IPS-18a (cell line): ENCODE data around the gene IGSF9B.

ENCODE experiments used
- H3K27ac ChIP-seq: one replicate; pipeline ENCODE4 v1.5.1; 2013; ENCODE audit warnings: low read length
- H3K27me3 ChIP-seq: one replicate; pipeline ENCODE4 v1.6.1; 2013; ENCODE audit warnings: mild to moderate bottlenecking, low read length; ENCODE audit not compliant: control insufficient read depth, insufficient read depth
- H3K36me3 ChIP-seq: one replicate; pipeline ENCODE4 v1.6.1; 2013; ENCODE audit warnings: low read depth, low read length; ENCODE audit not compliant: control insufficient read depth
- H3K4me1 ChIP-seq: one replicate; pipeline ENCODE4 v1.6.1; 2013; ENCODE audit warnings: low read depth, low read length; ENCODE audit not compliant: control insufficient read depth
- H3K4me3 ChIP-seq: one replicate; pipeline ENCODE4 v1.5.1; 2013; ENCODE audit warnings: low read length
- H3K9ac ChIP-seq: one replicate; pipeline ENCODE4 v1.6.1; 2013; ENCODE audit warnings: mild to moderate bottlenecking, low read length, moderate library complexity
- H3K9me3 ChIP-seq: one replicate; pipeline ENCODE4 v1.6.1; 2013; ENCODE audit warnings: low read depth, low read length; ENCODE audit not compliant: control insufficient read depth

Gene IGSF9B

DNA sequence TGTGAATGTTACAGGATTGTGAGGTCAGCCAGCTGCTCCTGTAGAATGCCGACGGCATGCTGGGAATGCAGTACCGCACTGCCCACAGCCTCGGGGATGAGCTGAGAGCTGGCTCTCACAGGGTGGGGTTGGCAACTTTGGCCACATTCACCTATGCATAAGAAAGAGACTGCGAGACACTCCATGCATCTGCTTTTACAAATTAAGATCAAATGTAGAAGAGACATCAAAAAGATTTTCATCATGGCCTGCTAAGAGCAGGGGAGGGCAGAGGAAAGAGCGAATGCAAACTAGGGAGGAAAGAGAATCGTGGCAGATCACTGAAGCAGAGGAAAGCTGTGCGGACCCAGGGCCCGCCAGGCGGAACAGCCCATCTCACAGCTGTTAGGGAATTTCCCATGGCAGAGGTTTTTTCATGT lies 61.7 kb downstream of the IGSF9B start:
- H3K9ac ChIP-seq: no peak overlapping the region
- H3K27ac ChIP-seq: no peak overlapping the region
- H3K9me3 ChIP-seq: no peaks in the 10 kb centered on the region
- H3K4me1 ChIP-seq: peaks cover 31% of the 10 kb centered on the region
- no peaks in the 10 kb centered on the region for H3K27me3 ChIP-seq
- no peak overlapping the region for H3K4me3 ChIP-seq
- H3K36me3 ChIP-seq: no peaks in the 10 kb centered on the region

DNA sequence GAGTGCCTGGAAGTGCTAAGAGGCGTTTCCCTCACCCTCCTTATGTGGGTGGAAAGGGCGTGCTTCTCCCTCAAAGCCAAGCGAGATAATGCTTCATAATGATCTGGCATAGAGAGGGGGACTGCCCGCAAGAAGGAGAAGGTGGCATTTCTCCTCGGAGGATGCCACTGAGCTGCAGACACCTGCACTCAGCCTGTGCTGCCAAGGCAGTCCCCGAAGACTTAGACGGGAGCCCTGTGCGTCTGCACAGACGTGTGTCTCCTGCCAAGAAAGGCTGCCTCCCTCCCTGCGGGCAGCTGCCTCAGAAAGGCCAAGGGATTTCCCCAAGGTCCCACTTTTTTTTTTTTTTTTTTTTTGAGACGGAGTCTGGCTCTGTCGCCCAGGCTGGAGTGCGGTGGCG lies 63.4 kb downstream of the IGSF9B start:
- Histone ChIP-seq H3K9me3 (no peaks in the 10 kb centered on the region), H3K4me3 (no peak overlapping the region), H3K36me3 (no peaks in the 10 kb centered on the region), H3K27ac (no peak overlapping the region), H3K27me3 (no peaks in the 10 kb centered on the region), H3K4me1 (peaks cover 28% of the 10 kb centered on the region), H3K9ac (no peak overlapping the region)

DNA sequence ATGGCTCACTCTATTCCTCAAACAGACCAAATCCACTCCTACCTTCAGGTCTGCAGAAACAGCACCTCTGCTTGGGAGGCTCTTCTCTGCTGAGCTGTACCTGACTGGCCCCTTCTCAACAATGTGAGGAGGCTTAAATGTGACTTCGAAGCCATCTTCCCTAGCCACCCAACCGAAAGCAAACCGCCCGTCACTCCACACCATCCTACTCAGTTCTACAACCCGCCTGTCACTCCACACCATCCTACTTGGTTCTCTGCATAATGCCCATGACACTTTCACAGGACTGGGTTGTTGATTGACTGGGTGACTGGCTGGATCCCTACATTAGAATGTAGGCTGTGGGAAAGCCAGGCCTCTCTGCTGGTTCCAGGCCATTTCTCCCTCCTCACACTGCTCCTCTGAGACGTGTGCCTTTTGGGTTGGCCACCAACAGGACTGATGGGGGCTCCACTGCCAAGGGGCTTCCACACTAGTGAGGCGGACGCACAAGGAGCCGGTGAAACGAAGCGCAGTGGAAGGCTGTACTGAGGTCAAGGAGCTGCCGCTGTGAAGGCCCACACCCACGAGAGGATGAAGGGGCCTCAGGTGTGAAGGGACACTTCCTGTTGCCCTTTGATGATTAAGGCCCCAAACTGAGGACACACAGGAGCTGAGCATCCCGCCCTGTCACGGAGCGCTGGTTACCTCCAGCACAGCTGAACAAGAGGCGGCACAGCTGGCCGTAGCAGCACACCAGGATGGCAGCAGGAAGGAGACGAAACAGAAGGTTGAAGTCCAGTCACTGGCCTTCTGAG lies 64.0 kb downstream of the IGSF9B start:
- H3K27ac ChIP-seq: no peak overlapping the region
- H3K27me3 ChIP-seq: no peaks in the 10 kb centered on the region
- no peak overlapping the region for H3K4me3 ChIP-seq
- H3K9ac ChIP-seq: no peak overlapping the region
- peaks cover 23% of the 10 kb centered on the region for H3K4me1 ChIP-seq
- no peaks in the 10 kb centered on the region for H3K36me3 ChIP-seq
- no peaks in the 10 kb centered on the region for H3K9me3 ChIP-seq

DNA sequence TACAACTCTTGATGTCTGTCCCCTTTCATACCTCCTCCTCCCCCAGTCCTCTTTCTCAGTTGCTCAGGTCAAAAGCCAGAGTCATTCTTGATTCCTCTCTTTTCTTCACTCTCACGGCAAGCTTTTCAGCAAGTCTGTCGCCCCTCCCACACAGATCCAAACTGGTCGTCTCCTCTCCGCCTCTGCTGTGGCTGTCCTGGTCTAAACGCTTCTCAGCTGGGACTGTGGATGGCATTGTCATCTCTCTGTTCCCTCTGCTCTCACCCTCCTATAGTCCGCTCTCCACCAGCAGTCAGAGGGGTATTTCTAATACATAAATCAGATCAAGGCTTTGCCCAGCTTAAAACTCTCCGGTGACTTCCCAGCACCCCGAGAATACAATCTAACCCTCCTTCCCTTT lies 64.6 kb downstream of the IGSF9B start:
- Histone ChIP-seq H3K27ac (no peak overlapping the region), H3K4me3 (no peak overlapping the region), H3K9ac (no peak overlapping the region), H3K36me3 (no peaks in the 10 kb centered on the region), H3K27me3 (no peaks in the 10 kb centered on the region), H3K9me3 (no peaks in the 10 kb centered on the region), H3K4me1 (peaks cover 23% of the 10 kb centered on the region)

DNA sequence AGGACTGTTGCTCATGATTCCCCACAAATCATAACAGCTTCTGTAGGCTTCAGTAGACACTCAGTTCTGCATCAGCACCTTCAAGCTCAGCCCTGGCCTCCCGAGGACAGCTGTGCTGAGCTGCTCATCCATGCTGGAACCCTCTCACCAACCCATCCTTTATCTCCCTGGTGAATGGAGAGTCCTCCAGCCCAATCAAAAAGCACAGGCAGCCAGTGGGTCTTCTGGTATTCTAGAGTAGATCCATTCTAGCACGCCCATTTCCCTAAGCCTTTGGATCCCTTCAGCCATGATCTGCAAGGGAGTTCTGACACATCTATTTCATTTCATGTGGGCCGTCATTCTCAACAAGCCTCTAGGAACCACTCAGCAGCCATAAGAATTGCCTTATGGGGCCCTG lies 66.9 kb downstream of the IGSF9B start:
- no peaks in the 10 kb centered on the region for H3K27me3 ChIP-seq

DNA sequence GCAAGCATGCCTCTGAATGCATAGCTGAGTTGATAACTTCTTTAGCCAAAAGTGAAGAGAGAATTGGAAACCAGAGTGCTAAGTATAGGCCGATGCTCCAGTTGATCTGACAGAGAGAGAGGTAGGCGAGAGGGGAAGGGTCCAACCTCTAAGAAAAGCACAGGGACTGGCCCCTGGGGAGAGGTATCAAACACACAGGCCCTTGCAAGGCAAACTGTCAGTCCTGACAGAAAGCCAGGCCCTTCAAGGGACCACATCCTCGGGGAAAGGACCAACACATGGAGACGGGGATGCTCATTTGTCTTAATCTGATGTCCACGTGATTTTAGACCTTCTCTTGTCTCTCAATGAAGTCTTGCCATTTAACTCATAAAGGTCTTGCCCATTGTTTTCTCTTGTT lies 67.6 kb downstream of the IGSF9B start:
- H3K27ac ChIP-seq: no peak overlapping the region
- no peaks in the 10 kb centered on the region for H3K9me3 ChIP-seq
- H3K9ac ChIP-seq: no peak overlapping the region
- no peaks in the 10 kb centered on the region for H3K27me3 ChIP-seq
- no peaks in the 10 kb centered on the region for H3K36me3 ChIP-seq
- H3K4me1 ChIP-seq: no peaks in the 10 kb centered on the region
- no peak overlapping the region for H3K4me3 ChIP-seq

More for the DNA sequence above, 66.9 kb downstream of the IGSF9B start:
- Histone ChIP-seq H3K36me3 (no peaks in the 10 kb centered on the region), H3K4me3 (no peak overlapping the region), H3K9me3 (no peaks in the 10 kb centered on the region), H3K27ac (no peak overlapping the region), H3K9ac (no peak overlapping the region), H3K4me1 (peaks cover 7% of the 10 kb centered on the region)

DNA sequence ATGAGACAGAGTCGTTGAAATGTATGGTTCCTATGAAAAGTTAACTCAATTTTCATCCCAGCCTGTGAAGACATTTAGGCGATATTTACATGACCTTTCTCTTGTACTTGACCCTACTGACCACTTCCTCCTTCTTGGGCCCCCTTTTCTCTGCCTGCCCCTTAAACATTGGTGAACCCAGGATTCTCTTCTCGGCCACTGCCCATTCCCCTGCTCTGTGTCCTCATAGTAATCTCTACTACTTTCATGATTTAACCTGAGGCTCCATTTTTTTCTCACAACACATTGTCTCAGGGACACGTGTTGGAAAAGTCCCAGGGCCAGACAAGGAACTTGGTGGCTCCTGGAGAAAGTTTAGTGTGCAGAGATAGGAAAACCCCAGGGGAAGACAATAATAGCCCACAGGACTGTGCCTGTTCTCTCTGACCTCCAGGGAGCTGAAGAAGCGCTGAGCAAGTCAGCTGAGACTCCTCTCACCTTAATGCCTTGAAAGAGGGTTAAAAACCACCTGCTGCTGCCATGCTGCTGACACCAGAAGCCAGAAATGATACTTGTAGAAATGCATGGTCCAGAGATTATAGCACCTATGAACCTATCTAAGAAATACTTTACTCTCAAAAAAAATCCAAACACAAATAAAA lies 69.0 kb downstream of the IGSF9B start:
- H3K27me3 ChIP-seq: no peaks in the 10 kb centered on the region
- no peaks in the 10 kb centered on the region for H3K4me1 ChIP-seq
- no peak overlapping the region for H3K27ac ChIP-seq
- H3K9me3 ChIP-seq: no peaks in the 10 kb centered on the region
- no peak overlapping the region for H3K4me3 ChIP-seq
- no peaks in the 10 kb centered on the region for H3K36me3 ChIP-seq
- H3K9ac ChIP-seq: no peak overlapping the region

DNA sequence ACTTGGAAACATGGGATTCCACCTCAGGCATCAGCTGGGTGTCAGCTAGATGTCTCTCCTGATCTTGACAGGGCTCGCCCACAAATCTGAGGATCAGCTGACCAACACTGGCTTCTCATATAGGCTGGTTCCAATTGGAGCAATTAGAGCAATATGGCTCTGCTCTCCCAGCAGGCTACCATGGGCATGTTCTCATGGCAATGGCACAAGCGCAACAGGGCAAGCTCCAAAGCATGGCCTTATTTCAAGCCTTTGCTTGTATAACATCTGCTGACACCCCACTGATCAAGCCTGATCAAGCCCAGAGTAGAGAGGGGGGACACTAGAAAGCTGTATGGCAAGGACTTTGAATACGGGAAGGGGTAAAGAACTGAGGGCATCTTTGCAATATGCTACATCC lies 70.7 kb downstream of the IGSF9B start:
- no peak overlapping the region for H3K9ac ChIP-seq
- no peak overlapping the region for H3K27ac ChIP-seq
- no peak overlapping the region for H3K4me3 ChIP-seq
- no peaks in the 10 kb centered on the region for H3K4me1 ChIP-seq
- no peaks in the 10 kb centered on the region for H3K27me3 ChIP-seq
- no peaks in the 10 kb centered on the region for H3K36me3 ChIP-seq
- H3K9me3 ChIP-seq: no peaks in the 10 kb centered on the region

DNA sequence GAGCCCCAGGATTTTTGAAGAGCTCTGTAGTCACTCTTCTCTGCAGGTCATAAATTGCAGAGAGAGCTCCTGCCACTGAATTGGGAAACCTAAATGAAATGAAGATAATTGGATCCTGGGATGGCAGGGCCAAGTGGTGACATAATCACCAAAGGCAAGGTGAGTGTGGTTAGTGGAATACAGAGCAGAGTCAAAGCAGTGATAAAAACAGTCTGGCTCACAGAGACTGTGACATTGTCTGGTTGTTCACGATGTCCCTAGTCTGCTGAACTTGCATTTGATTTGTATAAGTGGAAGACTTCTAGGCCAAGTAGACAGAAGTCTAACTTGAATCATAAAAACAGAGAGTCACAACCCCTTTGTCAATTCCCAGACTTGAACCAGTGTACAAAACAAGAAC lies 84.6 kb downstream of the IGSF9B start:
- Histone ChIP-seq H3K36me3 (no peaks in the 10 kb centered on the region), H3K27me3 (no peaks in the 10 kb centered on the region), H3K9me3 (no peaks in the 10 kb centered on the region), H3K4me1 (no peaks in the 10 kb centered on the region), H3K9ac (no peak overlapping the region), H3K27ac (no peak overlapping the region), H3K4me3 (no peak overlapping the region)

DNA sequence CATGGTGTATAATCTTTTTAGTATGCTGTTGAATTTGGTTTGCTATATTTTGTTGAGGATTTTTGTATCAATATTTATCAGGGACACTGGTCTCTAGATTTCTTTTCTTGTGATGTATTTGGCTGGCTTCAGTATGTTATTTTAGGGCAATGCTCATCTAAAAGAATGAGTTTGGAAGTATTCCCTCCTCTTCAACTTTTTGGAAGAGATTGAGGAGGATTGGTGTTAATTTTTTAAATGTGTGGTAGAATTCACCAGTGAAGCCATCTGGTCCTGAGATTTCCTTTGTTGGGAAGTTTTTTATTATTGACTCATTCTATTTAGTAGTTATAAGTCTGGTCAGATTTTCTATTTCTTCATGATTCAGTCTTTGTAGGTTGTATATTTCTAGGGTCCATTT lies 89.3 kb downstream of the IGSF9B start:
- H3K9ac ChIP-seq: no peak overlapping the region
- no peaks in the 10 kb centered on the region for H3K4me1 ChIP-seq
- no peaks in the 10 kb centered on the region for H3K36me3 ChIP-seq
- H3K27ac ChIP-seq: no peak overlapping the region
- no peaks in the 10 kb centered on the region for H3K27me3 ChIP-seq
- H3K4me3 ChIP-seq: no peak overlapping the region
- no peaks in the 10 kb centered on the region for H3K9me3 ChIP-seq

DNA sequence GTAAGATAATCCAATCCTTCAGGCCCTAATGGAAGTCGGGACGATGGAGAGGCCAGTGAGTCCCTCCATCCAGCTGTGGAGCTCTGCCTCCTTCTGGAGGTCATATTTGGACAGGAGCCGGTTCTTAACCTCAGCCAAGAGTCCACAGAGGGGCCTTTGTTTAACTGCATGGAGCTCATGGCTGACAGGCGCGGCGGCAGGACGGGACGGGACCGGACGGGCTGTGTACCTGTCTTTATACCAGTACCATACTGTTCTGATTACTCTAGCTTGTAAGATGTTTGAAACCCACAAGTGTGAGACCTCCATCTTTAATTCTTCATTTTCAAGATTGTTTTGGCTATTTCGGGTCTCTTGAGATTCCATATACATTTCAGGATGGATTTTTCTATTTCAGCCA lies 91.3 kb downstream of the IGSF9B start:
- Histone ChIP-seq H3K4me3 (no peak overlapping the region), H3K27me3 (no peaks in the 10 kb centered on the region), H3K27ac (no peak overlapping the region), H3K4me1 (no peaks in the 10 kb centered on the region), H3K9me3 (no peaks in the 10 kb centered on the region), H3K9ac (no peak overlapping the region), H3K36me3 (no peaks in the 10 kb centered on the region)

DNA sequence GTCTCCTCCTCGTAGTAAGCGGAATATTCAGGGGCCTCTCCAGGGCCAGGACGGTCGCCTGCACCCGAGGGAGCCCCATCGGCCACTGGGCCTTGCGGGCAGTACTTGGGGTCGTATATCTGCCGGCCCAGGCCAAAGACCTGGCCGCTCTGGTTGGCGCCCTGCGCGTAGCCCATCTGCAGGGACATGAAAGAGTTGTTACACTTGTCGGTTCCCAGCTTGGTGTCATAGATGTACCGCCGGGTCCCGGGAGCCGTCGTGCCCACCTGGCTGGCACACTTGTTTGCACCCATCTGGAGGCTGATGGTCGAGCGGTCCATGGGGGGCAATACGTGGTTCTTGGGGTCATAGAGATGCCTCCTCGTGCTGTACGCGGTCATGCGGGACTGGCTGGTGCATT lies 92.0 kb downstream of the IGSF9B start:
- H3K27me3 ChIP-seq: no peaks in the 10 kb centered on the region
- H3K36me3 ChIP-seq: no peaks in the 10 kb centered on the region
- no peak overlapping the region for H3K4me3 ChIP-seq
- H3K4me1 ChIP-seq: no peaks in the 10 kb centered on the region
- H3K9me3 ChIP-seq: no peaks in the 10 kb centered on the region
- no peak overlapping the region for H3K27ac ChIP-seq
- H3K9ac ChIP-seq: no peak overlapping the region
